A549 (cell line): ENCODE measurements around the gene MX2. TPM values are rescaled to one million over a fixed set of nuclear protein-coding genes. Genes with fewer than 3 reads are reported as not detected.

Experiments used
- ATAC-seq, 2 experiments: fragments of 200-7000 bp in 1 of 2; fragments of >200 bp in 1 of 2; cut with Nextera tagmentation in 1 of 2; cut with Tn5 transposase in 1 of 2; 3 replicates each; pipeline versions ENCODE4 v1.8.0 to v1.9.1; 2018 to 2020; ENCODE audit warnings: mild to moderate bottlenecking in 1 of 2, moderate library complexity in 1 of 2
- CTCF ChIA-PET: fragments of 300-600 bp; sonication (Branson Sonifier 250); formaldehyde crosslinking; extraction: SDS; loops from one replicate; lab custom pipeline; 2021; ENCODE audit warnings: antibody characterized with exemption, inconsistent platforms; lab: Yijun Ruan, JAX
- POLR2A ChIA-PET: fragments of 350-600 bp; formaldehyde crosslinking; extraction: SDS; loops from one replicate; lab custom pipeline; 2021; ENCODE audit warnings: antibody characterized with exemption, inconsistent platforms; lab: Yijun Ruan, JAX
- DNase-seq, 2 experiments: peaks; one replicate each; pipeline versions ENCODE4 v3.0.0 to v3.0.0-alpha.2; 2011 to 2016; ENCODE audit warnings: low read depth in 1 of 2, low spot score in 1 of 2
- FAIRE-seq: peaks from 2 replicates; lab custom pipeline; 2011; peaks lifted over from hg19 to GRCh38; lab: Jason Lieb, UNC
- H3K27ac ChIP-seq, 2 experiments: fragments of >200 bp; sonication (Bioruptor Twin); formaldehyde crosslinking; 3 replicates each; pipeline ENCODE4 v1.5.1; 2016 to 2017
- H3K4me1 ChIP-seq: fragments of >200 bp; sonication (Bioruptor Twin); formaldehyde crosslinking; 3 replicates; pipeline ENCODE4 v1.6.1; 2016
- H3K4me2 ChIP-seq: fragments of >200 bp; sonication (Bioruptor Twin); formaldehyde crosslinking; 3 replicates; pipeline ENCODE4 v1.6.1; 2016
- H3K4me3 ChIP-seq: fragments of >200 bp; sonication (Bioruptor Twin); formaldehyde crosslinking; 3 replicates; pipeline ENCODE4 v1.5.1; 2016
- H3K9me3 ChIP-seq: fragments of >200 bp; sonication (Bioruptor Twin); formaldehyde crosslinking; 3 replicates; pipeline ENCODE4 v1.6.1; 2016
- CHD2 ChIP-seq: fragments of 150-350 bp; IDR thresholded peaks from 2 replicates; pipeline ENCODE4 v1.6.1; 2014; ENCODE audit warnings: low read length; ENCODE audit not compliant: partially characterized antibody
- CHD4 ChIP-seq: fragments of 200-600 bp; sonication (generic); IDR thresholded peaks from 2 replicates; pipeline ENCODE4 v1.6.1; 2016; ENCODE audit warnings: antibody characterized with exemption, mild to moderate bottlenecking, borderline replicate concordance
- EHF ChIP-seq: fragments of 250-450 bp; sonication (Bioruptor Pico); IDR thresholded peaks from 2 replicates; pipeline ENCODE4 v1.5.0; 2020; ENCODE audit warnings: mild to moderate bottlenecking
- EP300 ChIP-seq, 2 experiments: fragments of >200 bp; sonication (Bioruptor Twin); formaldehyde crosslinking; IDR thresholded peaks; 2 replicates in 1 of 2; 3 replicates in 1 of 2; pipeline ENCODE4 v1.6.1; 2016 to 2017
- ESRRA ChIP-seq: fragments of 150-350 bp; IDR thresholded peaks from 2 replicates; pipeline ENCODE4 v1.6.1; 2014; ENCODE audit warnings: mild to moderate bottlenecking, low read length, borderline replicate concordance
- FOSB ChIP-seq: fragments of 250-450 bp; sonication (Bioruptor Pico); IDR thresholded peaks from 2 replicates; pipeline ENCODE4 v1.5.0; 2020; ENCODE audit warnings: mild to moderate bottlenecking, moderate library complexity
- GATA3 ChIP-seq: IDR thresholded peaks from 2 replicates; pipeline ENCODE4 v1.6.1; 2012; ENCODE audit warnings: borderline replicate concordance
- HDAC2 ChIP-seq: fragments of 200-600 bp; sonication (generic); IDR thresholded peaks from 2 replicates; pipeline ENCODE4 v1.6.1; 2016
- HEYL ChIP-seq: fragments of 250-450 bp; sonication (Bioruptor Pico); IDR thresholded peaks from 2 replicates; pipeline ENCODE4 v1.8.0; 2021; ENCODE audit warnings: mild to moderate bottlenecking, moderate library complexity
- HOXB13 ChIP-seq: fragments of 250-450 bp; sonication (Bioruptor Pico); IDR thresholded peaks from 2 replicates; pipeline ENCODE4 v1.5.0; 2020; ENCODE audit warnings: low read depth, mild to moderate bottlenecking, moderate library complexity
- JUNB ChIP-seq: fragments of >200 bp; sonication (Bioruptor Twin); formaldehyde crosslinking; IDR thresholded peaks from 2 replicates; pipeline ENCODE4 v1.6.1; 2016
- KDM5A ChIP-seq: fragments of 200-600 bp; sonication (generic); IDR thresholded peaks from 2 replicates; pipeline ENCODE4 v1.6.1; 2016; ENCODE audit warnings: antibody characterized with exemption, mild to moderate bottlenecking
- MAFK ChIP-seq: fragments of 450-650 bp; IDR thresholded peaks from 2 replicates; pipeline ENCODE4 v1.6.1; 2014; ENCODE audit not compliant: partially characterized antibody
- NFE2L2 ChIP-seq: fragments of 150-350 bp; conservative IDR thresholded peaks from 2 replicates; pipeline ENCODE4 v1.6.1; 2014; ENCODE audit warnings: low read length
- NPAS2 ChIP-seq: fragments of 250-450 bp; sonication (Bioruptor Pico); IDR thresholded peaks from 2 replicates; pipeline ENCODE4 v1.8.0; 2022; ENCODE audit warnings: mild to moderate bottlenecking, moderate library complexity, borderline replicate concordance
- NR3C1 ChIP-seq: fragments of >200 bp; sonication (Bioruptor Twin); formaldehyde crosslinking; IDR thresholded peaks from 3 replicates; pipeline ENCODE4 v1.6.1; 2017
- POLR2AphosphoS2 ChIP-seq: conservative IDR thresholded peaks from 2 replicates; pipeline ENCODE4 v1.6.1; 2012; ENCODE audit warnings: low read length, improper control_type of control experiment, inconsistent platforms
- RFX5 ChIP-seq: fragments of 450-650 bp; IDR thresholded peaks from 2 replicates; pipeline ENCODE4 v1.7.1; 2014; ENCODE audit warnings: antibody characterized with exemption, mild to moderate bottlenecking, moderate library complexity
- SMC3 ChIP-seq: fragments of >200 bp; sonication (Bioruptor Twin); formaldehyde crosslinking; IDR thresholded peaks from 3 replicates; pipeline ENCODE4 v1.6.1; 2018; ENCODE audit warnings: inconsistent platforms
- SREBF2 ChIP-seq: fragments of 450-650 bp; IDR thresholded peaks from 2 replicates; pipeline ENCODE4 v1.6.1; 2014; ENCODE audit warnings: mild to moderate bottlenecking, moderate library complexity
- TP53 ChIP-seq: fragments of 250-450 bp; sonication (Bioruptor Pico); IDR thresholded peaks from 2 replicates; pipeline ENCODE4 v1.5.0; 2021; ENCODE audit warnings: mild to moderate bottlenecking, moderate library complexity
- ZC3H11A ChIP-seq: fragments of 450-650 bp; IDR thresholded peaks from 2 replicates; pipeline ENCODE4 v1.6.1; 2014; ENCODE audit warnings: antibody characterized with exemption, mild to moderate bottlenecking
- ZNF302 ChIP-seq: fragments of 250-450 bp; sonication (Bioruptor Pico); IDR thresholded peaks from 2 replicates; pipeline ENCODE4 v1.9.0; 2021; ENCODE audit warnings: inconsistent platforms, mild to moderate bottlenecking, moderate library complexity
- WGBS: methylation state at CpG from one replicate; pipeline ENCODE4 v1.1.6; 2017; ENCODE audit errors: missing lambda C conversion rate; 5-methylcytosine and 5-hydroxymethylcytosine counted together
- polyA plus RNA-seq, 4 experiments: library from polyadenylated mRNA; depleted of rRNA in 3 of 4; stranded (reverse); fragments of >200 nt; fragmentation: RNase III in 1 of 4; extraction: RNeasy Plus Mini Kit Qiagen cat#74134 plus additional on column Dnase treatment in 1 of 4; gene quantifications; 2 replicates in 3 of 4; 3 replicates in 1 of 4; pipeline ENCODE4 v1.2.3, GENCODE V29; 2011 to 2017
- TF ChIP-seq, protein P1 (sequence below): fragments of 200-600 bp; sonication (generic); IDR thresholded peaks from 2 replicates; pipeline ENCODE4 v1.6.1; 2016; ENCODE audit warnings: antibody characterized with exemption, mild to moderate bottlenecking, moderate library complexity
- TF ChIP-seq, protein P2 (sequence below): IDR thresholded peaks from 2 replicates; pipeline ENCODE4 v1.6.1; 2012

The MX2 gene
- polyA plus RNA-seq, 2 of the 4 experiments (the other 2 are of a cell fraction): not detected

DNA sequence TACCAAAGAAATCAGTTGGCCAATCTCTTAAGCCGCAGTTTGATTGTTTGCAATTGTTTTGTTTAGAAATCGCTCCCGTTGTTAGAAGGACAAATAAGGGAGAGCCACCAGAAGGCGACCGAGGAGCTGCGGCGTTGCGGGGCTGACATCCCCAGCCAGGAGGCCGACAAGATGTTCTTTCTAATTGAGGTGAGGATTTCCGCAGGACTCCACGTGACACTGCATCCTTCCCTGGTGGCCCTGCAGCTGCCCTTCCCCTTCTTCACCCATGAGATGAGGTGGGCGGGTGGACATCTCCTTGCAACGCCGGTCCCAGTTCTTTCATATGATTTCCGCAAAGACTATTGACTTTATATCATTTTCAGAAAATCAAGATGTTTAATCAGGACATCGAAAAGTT, 37.0 kb downstream of the MX2 start:
- ATAC-seq: no peak
- 70% methylated on average over 16 of the region's 16 CpGs for WGBS
- no peak overlapping the region for H3K4me2 ChIP-seq
- no peak overlapping the region for H3K4me3 ChIP-seq
- TF ChIP-seq HDAC2 (no peak), KDM5A (no peak), EHF (no peak), EP300 (IDR thresholded peaks at IDR 0.05) (no peak)
- CTCF ChIA-PET: no interaction called here
- no peak for DNase-seq
- POLR2A ChIA-PET: no interaction called here
- no peaks in the 10 kb centered on the region for H3K9me3 ChIP-seq
- no peak for FAIRE-seq
- no peaks in the 10 kb centered on the region for H3K4me1 ChIP-seq
- H3K27ac ChIP-seq: no peak overlapping the region

DNA sequence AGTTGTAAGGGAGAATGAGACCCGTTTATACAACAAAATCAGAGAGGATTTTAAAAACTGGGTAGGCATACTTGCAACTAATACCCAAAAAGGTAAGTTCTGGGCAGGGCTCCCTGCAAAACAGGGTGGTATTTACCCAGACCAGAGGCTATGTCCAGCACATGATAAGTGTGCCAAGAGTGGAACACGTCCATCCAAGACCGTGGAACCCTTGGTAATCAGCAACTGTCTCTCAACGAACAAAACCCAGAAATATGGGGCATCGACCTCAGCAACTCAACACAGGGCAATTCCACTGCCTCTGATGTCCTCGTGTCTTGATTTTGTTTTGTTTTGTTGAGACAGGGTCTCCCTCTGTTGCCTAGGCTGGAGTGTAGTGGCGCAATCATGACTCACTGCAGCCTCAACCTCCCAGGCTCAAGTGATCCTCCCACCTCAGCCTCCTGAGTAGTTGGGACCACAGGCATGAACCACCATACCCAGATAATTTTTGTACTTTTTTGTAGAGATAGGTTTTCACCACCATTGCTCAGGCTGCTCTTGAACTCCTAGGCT, 37.5 kb downstream of the MX2 start:
- H3K9me3 ChIP-seq: no peaks in the 10 kb centered on the region
- ATAC-seq (no peak), FAIRE-seq (no peak)
- no peak overlapping the region for H3K4me3 ChIP-seq
- 25% methylated on average over 7 of the region's 7 CpGs for WGBS
- POLR2A ChIA-PET: no interaction called here
- no peak overlapping the region for H3K27ac ChIP-seq
- CTCF ChIA-PET: no interaction called here
- H3K4me2 ChIP-seq: no peak overlapping the region
- no peaks in the 10 kb centered on the region for H3K4me1 ChIP-seq
- no peak for TF ChIP-seq RFX5
- TF ChIP-seq HEYL (CRISPR knock-in tag): no peak
- no peak for TF ChIP-seq EHF
- no peak for TF ChIP-seq CHD2
- TF ChIP-seq, protein P1, sequence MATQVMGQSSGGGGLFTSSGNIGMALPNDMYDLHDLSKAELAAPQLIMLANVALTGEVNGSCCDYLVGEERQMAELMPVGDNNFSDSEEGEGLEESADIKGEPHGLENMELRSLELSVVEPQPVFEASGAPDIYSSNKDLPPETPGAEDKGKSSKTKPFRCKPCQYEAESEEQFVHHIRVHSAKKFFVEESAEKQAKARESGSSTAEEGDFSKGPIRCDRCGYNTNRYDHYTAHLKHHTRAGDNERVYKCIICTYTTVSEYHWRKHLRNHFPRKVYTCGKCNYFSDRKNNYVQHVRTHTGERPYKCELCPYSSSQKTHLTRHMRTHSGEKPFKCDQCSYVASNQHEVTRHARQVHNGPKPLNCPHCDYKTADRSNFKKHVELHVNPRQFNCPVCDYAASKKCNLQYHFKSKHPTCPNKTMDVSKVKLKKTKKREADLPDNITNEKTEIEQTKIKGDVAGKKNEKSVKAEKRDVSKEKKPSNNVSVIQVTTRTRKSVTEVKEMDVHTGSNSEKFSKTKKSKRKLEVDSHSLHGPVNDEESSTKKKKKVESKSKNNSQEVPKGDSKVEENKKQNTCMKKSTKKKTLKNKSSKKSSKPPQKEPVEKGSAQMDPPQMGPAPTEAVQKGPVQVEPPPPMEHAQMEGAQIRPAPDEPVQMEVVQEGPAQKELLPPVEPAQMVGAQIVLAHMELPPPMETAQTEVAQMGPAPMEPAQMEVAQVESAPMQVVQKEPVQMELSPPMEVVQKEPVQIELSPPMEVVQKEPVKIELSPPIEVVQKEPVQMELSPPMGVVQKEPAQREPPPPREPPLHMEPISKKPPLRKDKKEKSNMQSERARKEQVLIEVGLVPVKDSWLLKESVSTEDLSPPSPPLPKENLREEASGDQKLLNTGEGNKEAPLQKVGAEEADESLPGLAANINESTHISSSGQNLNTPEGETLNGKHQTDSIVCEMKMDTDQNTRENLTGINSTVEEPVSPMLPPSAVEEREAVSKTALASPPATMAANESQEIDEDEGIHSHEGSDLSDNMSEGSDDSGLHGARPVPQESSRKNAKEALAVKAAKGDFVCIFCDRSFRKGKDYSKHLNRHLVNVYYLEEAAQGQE: no peak
- no peak for TF ChIP-seq FOSB (CRISPR knock-in tag)
- TF ChIP-seq GATA3: no peak
- TF ChIP-seq MAFK: no peak
- no peak for TF ChIP-seq EP300 (IDR thresholded peaks at IDR 0.05)
- no peak for TF ChIP-seq TP53 (CRISPR knock-in tag)
- TF ChIP-seq HOXB13 (CRISPR knock-in tag): no peak
- TF ChIP-seq, all 56 proteins: peak for 0
- DNase-seq: no peak

DNA sequence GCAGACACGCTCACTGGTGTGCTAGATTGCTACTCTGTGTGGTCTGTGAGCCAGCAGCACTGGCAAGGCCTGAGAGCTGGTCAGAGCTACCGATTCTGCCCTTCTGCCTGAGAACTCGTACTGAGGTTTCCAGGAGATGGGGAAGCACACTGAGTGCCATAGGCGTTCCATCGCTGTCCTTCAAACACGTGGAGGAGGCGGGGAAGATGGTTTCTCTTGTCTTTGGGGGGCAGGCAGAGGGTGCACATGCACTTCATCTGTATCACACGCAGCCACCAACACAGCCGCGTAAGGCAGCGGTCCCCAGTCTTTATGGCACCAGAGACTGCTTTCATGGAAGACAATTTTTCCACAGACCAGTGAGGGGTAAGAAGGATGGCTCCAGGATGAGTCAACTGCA, 40.4 kb downstream of the MX2 start:
- FAIRE-seq (no peak), ATAC-seq (no peak), DNase-seq (no peak)
- Histone ChIP-seq H3K4me1 (no peaks in the 10 kb centered on the region), H3K9me3 (no peaks in the 10 kb centered on the region), H3K27ac (no peak overlapping the region), H3K4me2 (no peak overlapping the region), H3K4me3 (no peak overlapping the region)
- 70% methylated on average over 5 of the region's 11 CpGs for WGBS
- POLR2A ChIA-PET: no interaction called here
- CTCF ChIA-PET: interaction anchor here (0.8 kb wide), 1 partner anchor 119 kb away, joined by 3 read pairs; no protein-coding TSS in a partner anchor
- TF ChIP-seq EHF (no peak), ZC3H11A (no peak), ZNF302 (CRISPR knock-in tag) (no peak), CHD4 (no peak), SREBF2 (no peak), ESRRA (no peak)

DNA sequence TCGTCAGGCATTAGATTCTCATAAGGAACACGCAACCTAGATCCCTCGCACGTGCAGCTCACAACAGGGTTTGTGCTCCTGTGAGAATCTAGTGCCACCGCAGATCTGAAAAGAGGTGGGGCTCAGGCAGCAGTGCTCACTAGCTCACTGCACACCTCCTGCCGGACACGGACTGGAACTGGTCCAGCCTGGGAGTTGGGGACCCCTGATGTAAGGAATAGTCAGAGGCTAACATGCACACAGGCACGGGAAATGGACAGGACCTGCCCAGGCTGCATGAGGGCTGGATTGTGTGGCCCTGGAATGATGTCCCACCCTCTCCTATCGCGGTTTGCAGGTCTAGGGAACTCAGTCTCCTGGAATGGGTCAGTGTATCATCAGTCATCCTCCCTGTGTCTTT, 41.0 kb downstream of the MX2 start:
- ChIA-PET POLR2A (no interaction called here), CTCF (no interaction called here)
- H3K4me3 ChIP-seq: no peak overlapping the region
- H3K27ac ChIP-seq: no peak overlapping the region
- H3K9me3 ChIP-seq: no peaks in the 10 kb centered on the region
- no peak for ATAC-seq
- no peak overlapping the region for H3K4me2 ChIP-seq
- 65% methylated on average over 10 of the region's 10 CpGs for WGBS
- TF ChIP-seq, protein P2, sequence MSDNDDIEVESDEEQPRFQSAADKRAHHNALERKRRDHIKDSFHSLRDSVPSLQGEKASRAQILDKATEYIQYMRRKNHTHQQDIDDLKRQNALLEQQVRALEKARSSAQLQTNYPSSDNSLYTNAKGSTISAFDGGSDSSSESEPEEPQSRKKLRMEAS: no peak
- TF ChIP-seq ZNF302 (CRISPR knock-in tag) (no peak), SMC3 (no peak), HDAC2 (no peak), ZC3H11A (no peak), POLR2AphosphoS2 (no peak), NFE2L2 (no peak), NPAS2 (CRISPR knock-in tag) (no peak), NR3C1 (no peak), FOSB (CRISPR knock-in tag) (no peak), JUNB (no peak)
- H3K4me1 ChIP-seq: no peaks in the 10 kb centered on the region
- FAIRE-seq: no peak
- no peak for DNase-seq
